Choroid plexus epithelial cell (primary cell): ENCODE results near the gene MPV17L2.
A peak's percentile ranks its signal among the peaks of the same experiment; 100 is the strongest.

ENCODE experiments used
- DNase-seq: peaks from one replicate; pipeline ENCODE4 v3.0.0-alpha.2; 2010; ENCODE audit warnings: low read depth
- H3K4me3 ChIP-seq: 2 replicates; pipeline ENCODE4 v1.5.1; 2011; ENCODE audit warnings: low read depth, mild to moderate bottlenecking, control low read depth, low read length, moderate library complexity
- TF ChIP-seq, protein P1 (sequence below): conservative IDR thresholded peaks from 2 replicates; pipeline ENCODE4 v1.5.1; 2011; ENCODE audit warnings: low read depth, mild to moderate bottlenecking, control low read depth, inconsistent platforms, low read length, moderate library complexity

Gene MPV17L2

DNA sequence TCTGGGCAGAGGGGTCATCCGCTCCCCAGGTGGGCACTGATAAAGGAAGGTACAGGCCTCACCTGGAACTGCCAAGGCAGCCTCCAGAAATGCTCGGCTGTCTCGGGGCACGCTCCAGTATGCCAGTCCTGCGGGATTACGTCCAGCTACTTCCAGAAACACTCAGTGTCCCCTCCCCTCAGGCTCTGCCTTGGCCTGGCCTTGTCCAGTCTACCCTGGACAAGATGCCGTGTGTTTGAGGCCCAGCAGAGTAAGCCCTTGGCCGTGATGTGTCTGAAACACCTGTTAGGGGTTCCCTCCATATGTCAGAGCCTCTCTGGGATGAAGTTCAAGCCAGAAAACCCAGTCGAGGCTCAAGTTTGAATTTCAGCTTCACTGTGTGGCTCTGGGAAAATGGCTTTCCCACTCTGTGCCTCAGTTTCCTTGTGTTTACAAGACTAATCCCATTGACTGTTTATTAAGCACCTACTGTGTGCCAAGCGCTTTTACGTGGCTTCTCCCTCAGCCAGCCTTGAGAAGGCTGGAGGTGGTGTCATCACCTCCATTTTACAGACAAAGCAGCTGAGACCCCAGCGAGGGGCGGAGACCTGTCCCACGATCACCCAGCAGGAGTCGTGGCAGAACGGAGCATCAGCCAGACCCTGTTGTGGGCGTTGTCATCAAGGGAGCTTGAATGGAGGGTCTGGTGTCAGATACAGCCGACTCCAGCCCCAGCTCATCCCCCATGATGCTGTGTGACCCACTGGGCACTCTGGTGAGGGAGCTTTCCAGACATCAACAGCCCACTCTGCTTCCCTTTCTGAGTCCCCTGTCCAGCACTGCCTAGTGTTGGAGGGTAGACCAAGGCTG is 42.0 kb upstream of the MPV17L2 start:
- DNase-seq: no peak

DNA sequence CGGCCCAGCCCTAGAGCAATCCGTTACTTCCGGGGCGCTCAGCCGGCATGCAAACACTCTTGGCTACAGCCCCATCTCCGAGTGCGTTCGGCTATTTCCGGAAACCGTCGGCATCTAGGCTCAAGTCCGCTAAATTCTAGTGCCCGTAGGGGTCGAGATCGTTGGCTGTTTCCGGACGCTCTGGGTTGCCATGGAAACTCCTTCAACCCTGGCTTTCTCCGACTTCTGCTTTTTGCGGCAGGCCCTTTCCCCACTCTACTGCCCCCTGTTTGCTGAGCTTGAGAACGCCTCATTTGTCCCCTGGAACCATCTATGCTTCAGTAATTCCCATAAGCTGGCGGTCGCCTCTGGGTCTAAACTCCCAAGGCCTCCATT is 40.6 kb upstream of the MPV17L2 start:
- peak overlapping the region; percentile 67 for H3K4me3 ChIP-seq
- peak; percentile 99 for DNase-seq
- TF ChIP-seq, protein P1, sequence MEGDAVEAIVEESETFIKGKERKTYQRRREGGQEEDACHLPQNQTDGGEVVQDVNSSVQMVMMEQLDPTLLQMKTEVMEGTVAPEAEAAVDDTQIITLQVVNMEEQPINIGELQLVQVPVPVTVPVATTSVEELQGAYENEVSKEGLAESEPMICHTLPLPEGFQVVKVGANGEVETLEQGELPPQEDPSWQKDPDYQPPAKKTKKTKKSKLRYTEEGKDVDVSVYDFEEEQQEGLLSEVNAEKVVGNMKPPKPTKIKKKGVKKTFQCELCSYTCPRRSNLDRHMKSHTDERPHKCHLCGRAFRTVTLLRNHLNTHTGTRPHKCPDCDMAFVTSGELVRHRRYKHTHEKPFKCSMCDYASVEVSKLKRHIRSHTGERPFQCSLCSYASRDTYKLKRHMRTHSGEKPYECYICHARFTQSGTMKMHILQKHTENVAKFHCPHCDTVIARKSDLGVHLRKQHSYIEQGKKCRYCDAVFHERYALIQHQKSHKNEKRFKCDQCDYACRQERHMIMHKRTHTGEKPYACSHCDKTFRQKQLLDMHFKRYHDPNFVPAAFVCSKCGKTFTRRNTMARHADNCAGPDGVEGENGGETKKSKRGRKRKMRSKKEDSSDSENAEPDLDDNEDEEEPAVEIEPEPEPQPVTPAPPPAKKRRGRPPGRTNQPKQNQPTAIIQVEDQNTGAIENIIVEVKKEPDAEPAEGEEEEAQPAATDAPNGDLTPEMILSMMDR: peak; percentile 79

More for the DNA sequence above, 42.0 kb upstream of the MPV17L2 start:
- no peak overlapping the region for H3K4me3 ChIP-seq
- TF ChIP-seq, protein P1: no peak

DNA sequence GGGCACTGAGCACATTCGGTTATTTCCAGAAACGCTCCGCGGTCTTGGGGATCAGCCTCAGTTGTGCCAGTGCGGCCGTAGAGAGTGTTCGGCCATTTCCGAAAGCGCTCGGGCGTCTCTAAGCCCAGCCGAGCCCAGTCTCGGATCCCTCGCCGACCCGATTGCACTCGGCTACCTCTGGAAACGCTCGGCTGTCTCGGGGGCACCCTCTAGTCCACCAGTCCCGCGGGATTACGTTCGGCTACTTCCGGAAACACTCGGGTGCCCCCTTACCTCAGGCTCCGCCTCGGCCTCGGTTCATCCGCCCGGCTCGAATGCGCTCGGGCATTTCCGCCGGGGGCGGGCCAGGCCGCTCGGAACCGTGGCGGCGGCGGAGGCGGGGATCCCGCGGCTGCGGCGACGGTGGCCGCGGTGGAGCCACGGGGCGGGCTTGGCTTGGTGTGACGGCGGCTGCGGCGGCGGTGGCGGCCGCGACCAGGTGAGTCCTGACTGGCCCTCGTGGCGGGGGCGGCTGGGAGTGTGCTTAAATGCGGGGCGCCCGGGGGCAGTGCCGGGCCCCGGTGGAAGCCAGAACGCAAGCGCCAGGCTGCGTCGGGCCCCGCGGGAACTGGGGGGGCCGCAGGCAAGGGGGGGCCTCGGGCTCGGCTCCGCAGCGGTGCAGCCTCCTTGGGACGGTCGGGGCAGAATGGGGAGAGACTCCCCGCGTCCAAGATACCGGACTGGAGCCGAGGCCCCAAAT is 40.0 kb upstream of the MPV17L2 start, which contains the start of gene PIK3R2:
TSS of gene PIK3R2 (plus strand) at position 347 of the 739 bp plus-strand sequence. CDS start 2,717 bp downstream, outside the sequence.
- peak within 1 kb of the TSS; percentile 89 for H3K4me3 ChIP-seq
- peak; percentile 99 for DNase-seq
- TF ChIP-seq, protein P1: no peak

DNA sequence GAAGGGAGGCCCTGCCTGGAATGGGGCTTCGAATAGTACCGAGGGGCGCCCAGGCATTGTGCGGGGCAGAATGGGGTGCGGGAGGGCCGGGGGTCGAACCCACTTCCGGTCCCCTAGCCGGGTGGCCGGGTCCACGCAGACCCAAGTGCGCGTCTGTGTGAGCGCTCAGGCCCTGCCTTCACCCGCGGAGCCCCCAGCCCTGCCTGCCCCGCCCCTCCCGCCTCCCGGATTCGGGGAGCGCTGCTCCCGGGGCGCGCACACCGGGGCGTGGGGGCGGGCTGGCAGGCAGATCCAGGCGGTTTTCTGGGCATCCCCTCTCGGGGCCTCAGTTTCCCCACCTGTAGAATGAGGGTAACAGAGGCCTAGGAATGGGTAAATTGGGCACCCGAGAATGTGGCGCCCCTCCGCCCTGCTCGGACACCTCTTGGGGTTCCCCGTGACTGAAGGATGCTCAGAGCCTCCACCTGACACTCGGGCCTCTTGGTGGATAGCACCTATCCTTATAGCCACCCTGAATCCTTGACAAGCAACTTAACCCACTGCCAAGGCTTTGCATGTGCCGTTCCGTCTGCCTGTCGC is 39.4 kb upstream of the MPV17L2 start:
- TF ChIP-seq, protein P1: no peak
- H3K4me3 ChIP-seq: peak overlapping the region; percentile 89
- DNase-seq: no peak

DNA sequence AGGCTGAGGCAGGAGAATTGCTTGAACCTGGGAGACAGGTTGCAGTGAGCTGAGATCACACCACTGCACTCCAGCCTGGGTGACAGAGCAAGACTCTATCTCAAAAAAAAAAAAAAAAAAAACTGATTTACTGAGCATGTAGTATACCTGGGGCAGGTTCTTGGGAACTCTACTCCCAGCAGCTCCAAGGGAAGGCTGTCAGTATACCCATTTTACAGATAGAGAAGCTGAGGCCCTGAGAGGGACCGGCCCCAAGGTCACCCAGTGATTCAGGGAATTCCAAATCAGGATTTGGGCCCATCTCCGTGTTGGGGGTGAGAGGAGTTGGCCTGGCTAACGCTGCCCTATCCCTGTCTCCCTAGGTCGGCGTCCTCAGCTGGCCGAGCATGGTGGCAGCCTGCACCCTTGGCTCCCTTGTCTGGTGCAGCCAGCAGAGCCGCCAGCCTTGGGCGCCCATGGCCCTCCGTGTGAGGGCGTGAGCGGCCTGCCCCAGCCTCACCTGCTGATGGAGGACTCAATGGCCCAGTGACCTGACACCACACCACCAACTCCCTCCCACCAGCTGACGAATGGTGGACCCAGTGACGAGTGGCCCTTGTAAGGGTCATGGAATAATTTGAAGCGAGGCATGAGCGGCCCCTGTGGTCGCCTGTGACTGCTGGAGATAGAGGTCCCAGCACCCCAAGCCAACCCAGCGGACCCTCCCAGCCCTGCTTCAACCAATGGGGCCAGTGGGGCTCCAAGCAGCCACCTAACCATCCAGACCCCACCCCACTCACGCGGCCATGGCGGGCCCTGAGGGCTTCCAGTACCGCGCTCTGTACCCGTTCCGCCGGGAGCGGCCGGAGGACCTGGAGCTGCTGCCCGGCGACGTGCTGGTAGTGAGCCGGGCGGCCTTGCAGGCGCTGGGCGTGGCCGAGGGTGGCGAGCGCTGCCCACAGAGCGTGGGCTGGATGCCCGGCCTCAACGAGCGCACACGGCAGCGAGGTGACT is 37.6 kb upstream of the MPV17L2 start:
- TF ChIP-seq, protein P1: no peak
- no peak for DNase-seq
- H3K4me3 ChIP-seq: no peak overlapping the region

DNA sequence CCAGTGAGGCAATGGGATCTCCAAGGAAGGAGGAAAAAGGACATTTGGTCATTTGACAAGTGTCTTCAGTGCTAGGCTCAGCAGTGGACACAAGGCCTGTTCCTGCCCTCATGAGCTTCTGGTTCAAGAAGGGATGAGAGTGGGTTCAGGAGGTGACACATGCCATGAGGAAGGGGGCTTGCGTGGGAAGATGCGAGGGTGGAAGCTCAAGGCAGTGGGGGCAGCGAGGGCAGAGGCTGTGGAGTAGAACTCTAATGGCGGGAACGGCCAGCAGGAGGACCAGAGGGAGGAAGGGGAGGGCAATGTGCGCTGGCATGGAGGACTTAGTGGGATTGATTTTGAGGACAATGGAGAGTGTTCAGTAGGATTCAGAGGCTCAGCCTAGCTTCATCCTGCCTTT is 36.8 kb upstream of the MPV17L2 start:
- H3K4me3 ChIP-seq: no peak overlapping the region
- DNase-seq: no peak
- TF ChIP-seq, protein P1: no peak
